ENCODE results near the gene UTP11.

Gene UTP11

DNA sequence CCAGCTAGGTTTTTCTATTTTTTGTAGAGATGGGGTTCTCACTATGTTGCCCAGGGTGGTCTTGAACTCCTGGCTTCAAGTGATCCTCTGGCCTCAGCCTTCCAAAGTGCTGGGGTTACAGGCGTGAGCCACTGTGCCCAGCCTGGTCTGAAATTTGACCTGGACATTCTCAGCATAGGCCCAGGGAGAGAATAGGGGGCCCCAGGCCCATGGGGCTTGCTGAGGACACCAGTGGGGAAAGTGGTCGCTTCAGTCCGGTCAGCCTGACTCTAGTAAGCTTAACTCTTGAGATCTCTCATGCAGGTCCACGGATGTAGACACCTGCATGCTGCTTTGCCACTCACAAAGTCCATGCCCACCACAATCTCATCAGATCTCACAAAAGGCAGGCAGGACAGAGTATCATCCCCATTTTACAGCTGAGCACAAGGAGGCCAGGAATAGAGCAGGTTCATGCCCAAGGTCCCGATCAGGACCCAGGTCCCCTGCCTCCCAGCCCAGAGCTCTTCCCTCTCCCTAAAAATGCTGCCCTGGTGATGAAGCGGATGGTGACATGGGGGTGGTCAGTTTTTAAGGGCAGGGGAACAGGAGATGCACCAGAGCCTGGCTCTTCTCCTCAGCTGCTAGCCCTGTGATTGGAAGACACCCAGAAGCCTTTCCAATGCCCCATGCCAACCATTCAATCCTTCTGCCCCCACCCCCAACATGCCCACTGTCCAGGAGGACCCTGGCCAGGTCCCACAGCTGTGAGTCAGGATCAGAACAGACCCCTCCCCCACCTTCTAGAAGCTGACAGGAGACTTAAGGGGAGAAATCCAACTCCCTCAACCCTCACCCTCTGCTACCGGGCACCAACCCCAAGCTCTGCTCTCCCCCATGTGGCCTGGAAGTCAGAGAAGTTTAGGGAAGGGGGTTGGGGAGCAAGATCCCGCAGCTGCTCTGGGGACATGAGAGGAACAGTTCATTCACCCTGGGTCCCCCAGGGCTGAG lies 9.0 kb upstream of the UTP11 start:
- no peak for DNase-seq

DNA sequence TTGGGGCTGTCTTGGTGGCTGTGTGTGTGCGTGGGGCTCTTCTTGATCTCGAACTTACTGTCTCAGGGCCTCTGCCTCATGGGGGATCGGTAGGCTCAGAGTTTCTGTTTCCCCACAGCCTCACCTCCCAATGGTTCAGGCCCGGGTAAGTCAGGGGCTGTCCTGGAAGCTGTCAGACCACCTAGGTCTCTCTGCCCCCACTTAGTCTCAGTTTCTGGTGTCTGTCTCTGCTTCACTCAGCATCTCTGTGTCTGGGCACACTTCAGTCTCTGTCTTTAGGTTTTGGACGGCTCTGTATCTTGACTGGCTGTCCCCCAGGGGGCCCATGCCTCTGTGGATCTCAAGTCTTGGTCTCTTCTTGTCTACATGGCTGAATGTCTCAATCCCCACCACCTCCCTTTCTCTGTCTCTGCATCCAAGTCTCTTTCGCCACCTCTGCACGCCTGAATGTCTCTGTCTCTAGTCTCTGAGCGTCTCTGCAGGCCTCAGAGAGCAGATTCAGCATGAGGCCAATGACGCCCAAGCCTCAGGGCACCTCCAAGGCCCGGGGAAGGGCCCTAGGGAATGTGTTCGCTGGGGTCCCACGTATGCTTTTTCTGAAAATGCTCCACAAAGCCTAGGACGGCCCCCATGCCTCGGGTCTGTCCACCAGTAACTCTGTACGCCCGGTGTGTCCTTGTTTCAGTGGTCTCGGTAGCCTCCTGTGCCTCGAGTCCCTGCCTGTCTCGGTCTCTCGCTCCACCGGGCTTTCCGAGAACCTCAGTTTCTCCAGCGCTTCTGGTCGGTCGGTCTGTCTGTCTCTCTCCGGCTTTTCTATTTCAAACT lies 8.0 kb upstream of the UTP11 start:
- no peak for DNase-seq

DNA sequence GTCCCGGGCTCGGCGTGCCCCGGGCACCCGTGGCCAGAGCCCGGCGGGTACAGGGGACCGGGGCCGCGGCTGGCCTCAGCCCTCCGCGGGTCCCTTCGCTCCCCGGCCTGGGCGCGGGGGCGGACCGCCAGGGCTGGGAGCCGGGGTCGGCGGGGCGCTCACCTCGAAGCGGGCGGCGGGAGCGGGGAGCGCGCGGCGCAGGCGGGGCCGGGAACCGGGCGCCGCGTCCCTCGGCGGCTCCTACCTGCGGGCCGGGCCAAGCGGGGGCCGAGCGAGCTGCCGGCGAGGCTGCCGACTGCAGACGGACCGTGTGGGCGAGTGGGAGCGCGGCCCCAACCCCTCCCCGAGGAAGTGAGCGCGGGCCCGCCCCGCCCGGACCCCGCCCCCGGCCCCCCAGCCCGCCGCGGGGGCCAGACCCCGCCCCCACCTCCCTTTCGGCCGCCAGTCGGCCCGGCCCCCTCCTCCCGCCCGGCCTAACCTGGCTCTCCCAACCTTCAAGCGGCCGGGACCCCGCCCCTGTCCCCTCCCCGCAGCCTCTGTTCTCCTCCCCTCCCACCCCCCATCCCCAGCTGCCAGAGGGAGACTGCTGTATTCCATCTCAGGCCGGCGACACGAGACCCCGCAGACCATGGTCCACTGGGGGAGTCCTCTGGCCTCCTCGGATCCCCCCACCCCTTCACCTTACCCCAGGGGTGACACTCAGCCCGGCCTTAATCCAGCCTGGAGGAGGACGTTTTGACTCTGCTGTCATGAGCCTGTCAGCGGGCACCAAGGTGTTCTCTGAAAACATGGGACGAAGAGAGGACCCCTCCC lies 7.1 kb upstream of the UTP11 start, which contains the start of gene FHL3:
FHL3 (minus strand) TSS at position 320 of the 813 bp plus-strand sequence. CDS start 6,102 bp downstream, outside the sequence.
- DNase-seq: no peak

DNA sequence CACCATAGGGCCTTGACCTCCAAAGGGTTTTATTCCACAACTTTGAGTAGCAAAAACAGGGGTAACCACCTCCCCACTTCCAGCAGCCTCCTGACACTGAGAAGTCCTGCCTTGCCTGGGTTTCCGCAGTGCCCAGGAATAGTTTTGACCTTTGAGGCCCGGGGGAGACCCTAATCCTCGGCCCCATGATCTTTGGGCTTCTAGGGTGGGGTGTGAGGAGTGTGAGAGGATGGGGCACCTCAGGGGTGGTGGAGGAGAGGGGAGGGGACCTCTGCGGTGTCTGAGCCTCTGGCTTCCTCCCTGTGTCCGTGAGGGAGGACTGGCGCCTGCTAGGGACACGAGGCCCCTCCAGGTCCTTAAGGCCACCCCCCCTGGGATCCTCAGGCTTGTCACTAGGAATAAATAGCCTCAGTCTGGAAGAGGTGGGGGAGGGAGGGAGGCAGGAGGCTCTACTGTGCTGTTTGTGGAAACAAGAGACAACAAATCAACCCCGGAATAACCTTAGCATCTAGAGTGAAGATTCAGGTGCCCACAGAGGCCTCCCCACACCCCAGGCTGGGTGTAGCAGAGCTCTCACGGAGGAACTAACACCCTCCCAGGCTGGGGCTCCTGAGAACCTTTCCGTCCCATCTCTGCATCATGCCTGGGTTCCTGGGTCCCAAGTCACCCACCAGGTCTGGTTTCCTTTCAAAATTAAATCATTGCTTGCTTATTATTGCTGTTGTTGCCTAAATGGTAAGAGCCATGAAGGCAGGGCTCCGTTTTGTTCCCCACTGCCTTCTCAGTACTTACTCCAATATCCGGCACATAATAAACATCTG lies 6.3 kb upstream of the UTP11 start:
- DNase-seq: no peak

DNA sequence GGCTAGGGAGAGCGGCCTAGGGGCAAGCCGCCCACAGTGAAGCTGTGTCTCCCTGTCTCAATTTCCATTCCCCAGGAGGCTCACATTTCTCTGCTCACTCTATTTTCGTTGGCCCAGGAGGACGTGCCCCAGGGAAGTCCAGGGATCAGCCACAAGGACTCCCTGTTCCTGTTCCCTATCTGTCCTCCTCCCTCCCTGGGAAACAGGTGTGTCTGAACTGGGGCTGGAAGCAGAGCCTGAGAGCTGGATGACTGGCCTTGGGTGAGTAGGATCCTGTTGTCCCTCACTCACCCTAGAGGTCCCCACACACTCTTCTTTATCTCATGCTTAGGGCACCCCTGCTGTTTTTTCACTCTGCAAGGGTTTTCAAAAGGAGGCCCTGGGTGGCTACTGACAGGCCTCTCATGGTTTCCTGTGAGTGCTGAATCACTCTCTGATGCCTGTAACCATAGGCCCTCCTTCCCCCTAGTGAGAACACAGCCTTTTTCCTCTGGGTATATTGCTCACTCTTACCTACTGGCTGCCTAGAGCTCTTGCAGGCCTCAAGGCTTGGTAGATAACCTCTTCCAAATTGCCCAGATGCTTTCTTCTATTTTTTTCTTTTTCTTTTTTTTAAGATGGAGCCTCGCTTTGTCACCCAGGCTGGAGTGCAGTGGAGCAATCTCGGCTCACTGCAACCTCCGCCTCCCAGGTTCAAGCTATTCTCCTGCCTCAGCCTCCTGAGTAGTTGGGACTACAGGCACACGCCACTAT lies 3.3 kb upstream of the UTP11 start:
- DNase-seq: no peak

DNA sequence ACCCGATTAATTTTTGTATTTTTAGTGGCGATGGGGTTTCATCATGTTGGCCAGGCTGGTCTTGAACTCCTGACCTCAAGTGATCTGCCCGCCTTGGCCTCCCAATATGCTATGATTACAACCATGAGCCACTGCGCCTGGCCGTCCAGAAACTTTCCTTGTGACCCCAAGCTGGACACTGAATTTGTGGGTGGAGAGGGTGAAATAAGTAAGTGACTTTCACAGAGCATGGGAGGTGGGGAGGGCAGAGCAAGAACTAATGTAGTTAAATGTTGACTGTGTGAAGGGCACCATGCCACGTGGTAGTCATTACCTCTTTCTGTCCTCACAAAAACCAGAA lies 2.7 kb upstream of the UTP11 start:
- DNase-seq: no peak

DNA sequence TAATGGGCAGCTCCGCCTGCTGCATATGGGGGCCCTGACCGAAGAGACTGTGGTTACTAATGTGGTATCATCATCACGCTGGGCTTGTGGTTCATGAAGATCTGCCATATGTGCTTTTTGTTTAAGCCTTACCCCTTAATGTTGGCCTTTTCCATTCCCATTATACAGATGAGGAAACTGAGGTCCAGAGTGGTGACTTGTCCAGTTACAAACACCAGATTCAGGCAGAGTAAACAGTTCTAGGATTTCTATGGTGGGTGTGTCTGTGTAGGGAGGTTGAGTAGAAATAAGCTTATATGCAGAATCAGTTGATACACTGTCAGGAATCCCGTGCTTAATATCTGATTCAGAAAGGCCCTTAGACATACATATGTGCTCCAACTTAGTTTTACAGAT lies 691 bp downstream of the UTP11 start:
- DNase-seq: no peak

DNA sequence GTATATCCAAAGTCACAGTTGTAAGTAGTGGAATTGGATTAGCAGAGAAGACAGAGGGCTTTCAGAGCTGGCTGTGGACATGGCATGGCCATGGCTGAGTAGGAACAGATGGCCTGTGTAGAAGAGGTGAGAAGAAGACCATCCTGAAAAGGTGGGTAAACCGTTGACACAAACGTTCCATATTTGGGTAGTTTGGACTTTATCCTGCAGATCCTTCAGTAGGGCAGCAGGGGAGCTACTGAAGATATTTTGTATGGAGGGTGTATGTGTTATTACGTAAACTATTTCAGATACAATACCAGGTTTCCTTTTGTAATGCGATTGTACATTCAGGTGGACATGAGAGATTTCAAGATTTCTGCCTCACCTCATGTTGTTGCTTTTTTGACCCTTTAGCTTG lies 1.6 kb downstream of the UTP11 start:
- DNase-seq: no peak

DNA sequence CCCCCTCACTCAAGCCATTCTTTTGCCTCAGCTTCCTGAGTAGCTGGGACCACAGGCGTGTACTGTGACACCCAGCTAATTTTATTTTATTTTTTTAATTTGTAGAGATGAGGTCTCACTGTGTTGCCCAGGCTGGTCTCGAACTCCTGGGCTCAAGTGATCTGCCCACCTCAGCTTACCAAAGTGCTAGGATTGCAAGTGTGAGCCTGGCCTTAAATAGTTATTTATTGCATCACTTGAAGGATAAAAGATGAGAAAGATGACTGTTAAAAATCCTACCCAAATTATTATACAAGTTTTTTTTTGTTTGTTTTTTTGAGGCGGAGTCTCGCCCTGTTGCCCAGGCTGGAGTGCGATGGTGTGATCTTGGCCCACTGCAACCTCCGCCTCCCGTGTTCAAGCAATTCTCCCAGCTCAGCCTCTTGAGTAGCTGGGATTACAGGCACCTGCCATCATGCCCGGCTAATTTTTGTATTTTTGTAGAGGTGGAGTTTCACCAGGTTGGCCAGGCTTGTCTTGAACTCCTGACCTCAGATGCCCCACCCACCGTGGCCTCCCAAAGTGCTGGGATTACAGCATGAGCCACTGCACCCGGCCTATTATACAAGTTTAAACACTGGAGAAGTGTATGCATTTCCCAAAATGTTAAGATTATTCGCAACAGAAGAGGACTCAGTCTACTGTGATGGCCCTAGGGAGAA lies 2.3 kb downstream of the UTP11 start:
- no peak for DNase-seq

DNA sequence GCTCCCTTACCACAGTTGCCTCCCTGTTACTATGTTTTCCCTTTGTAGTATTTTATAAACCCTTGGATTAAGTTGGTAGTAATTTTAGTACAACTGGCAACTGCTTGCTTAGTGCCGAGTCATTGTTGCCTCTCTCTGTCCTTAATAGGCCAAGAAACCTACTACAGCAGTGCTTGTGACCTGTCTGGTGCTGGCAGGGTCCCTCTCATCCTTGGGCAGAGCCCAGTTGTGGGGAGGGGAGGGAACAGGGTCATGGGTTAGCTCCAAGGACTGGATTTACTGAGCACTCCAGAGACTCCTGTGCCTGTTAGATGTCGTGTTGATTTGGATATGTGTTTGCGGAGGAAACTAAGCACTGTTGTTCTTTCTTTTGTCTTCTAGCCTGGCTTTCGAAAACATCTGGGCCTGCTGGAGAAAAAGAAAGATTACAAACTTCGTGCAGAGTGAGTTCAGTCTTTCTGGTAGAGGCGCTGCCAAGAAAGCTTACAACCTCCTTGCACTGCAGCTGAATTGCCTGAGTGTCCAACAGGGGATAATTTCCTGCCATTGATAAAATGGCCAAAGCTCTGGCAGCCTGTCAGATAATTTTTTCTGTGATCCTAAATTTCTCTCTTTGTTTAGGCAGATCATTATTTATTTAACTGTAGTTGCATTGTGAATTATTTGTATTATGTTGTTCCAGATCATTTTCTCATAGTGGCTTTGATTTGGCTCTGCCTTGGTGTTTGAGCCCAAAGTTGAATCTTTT lies 3.6 kb downstream of the UTP11 start:
- DNase-seq: no peak

DNA sequence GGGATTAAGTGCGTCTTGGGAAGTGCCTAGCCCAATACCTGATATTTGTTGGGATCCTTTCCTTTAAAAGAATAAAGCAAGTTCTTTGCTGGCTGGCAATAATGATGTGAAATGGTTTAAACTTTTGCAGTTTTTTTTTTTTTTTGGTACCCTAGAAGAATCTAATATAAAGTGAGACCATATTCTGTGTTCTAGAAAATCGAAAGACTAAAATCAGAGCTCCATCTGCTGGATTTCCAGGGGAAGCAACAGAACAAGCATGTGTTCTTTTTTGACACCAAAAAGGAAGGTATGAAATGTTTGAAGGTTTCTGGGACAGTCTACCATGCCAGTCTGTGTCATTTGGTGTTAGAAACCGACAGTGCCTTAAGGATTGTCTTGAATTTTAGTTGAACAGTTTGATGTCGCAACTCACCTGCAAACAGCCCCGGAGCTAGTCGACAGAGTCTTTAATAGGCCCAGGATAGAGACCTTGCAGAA lies 6.4 kb downstream of the UTP11 start:
- no peak for DNase-seq

DNA sequence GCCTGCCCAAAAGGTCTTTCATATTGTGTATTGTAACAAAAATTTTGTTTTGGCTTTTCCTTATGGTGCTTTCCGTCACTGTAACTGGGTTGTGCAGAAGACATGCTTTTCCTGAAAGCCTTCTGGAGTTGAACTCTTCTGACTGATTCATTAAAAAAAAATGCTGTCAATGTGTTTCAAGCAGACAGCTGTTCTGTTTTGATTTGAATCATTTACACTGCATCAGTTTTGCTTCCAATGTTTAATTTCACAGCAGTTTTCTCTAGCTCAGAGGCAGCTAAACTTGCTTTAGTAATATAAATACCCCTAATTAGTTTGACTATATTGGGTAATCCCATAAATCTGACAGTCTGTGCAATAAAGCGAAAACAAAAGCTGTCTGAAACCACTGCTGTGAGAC lies 7.9 kb downstream of the UTP11 start:
- no peak for DNase-seq

DNA sequence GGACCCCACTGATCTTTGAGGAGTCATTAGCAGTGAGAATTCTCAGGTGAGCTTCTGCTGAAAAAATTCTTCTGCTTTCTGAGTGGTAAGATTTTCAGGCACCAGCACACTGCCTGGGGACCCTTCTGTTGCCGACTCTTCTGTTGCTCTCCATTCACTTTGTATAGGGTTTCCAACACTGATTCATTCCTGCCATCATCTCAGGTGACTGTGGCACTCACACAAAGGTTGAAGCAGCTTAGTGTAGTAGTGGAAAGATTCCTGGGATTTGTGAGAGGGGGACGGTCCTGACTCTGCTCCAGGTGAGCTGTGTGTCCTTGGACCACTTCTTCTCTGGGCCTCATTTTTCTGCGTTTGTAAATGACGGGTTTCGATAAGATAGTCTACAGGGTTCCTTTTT lies 9.4 kb downstream of the UTP11 start:
- DNase-seq: no peak

DNA sequence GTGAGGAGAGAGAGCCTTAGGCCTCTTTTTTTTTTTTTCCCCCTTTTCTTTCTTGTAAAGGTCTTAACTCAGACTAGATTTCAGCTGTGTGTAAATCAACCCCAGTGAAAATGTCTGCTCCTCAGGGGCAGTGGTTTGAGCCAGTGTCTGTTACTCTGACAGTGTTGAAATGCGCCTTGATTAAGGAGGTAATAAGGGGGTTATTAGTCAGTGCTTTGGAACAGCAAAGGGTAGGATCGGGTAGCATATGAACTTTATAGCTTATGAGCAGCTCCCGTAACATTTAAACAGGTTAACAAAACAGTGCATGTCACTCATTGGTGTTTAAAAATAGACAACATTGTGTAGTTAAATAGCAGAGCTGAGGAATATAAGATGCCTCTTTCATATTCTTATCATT lies 10.3 kb downstream of the UTP11 start:
- DNase-seq: no peak

DNA sequence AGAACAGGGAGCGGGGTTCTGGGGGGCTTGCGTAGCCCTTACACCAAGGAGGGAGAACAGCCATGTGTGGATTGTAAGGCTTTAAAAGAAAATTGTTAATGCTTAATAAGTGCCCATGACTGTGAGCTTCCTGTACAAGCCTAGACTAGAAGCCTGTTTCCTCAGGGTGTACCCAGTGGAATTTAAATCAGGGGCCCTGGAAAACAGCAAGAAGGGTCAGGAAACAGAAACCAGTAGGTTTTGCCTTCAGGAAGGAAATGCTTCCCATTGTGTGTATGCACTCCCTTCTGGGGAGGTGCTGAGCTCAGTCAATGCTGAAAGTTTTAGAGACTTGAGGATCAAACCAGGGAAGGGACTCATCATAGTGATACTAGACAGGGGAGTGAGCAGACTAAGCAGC lies 12.7 kb downstream of the UTP11 start:
- DNase-seq: no peak

DNA sequence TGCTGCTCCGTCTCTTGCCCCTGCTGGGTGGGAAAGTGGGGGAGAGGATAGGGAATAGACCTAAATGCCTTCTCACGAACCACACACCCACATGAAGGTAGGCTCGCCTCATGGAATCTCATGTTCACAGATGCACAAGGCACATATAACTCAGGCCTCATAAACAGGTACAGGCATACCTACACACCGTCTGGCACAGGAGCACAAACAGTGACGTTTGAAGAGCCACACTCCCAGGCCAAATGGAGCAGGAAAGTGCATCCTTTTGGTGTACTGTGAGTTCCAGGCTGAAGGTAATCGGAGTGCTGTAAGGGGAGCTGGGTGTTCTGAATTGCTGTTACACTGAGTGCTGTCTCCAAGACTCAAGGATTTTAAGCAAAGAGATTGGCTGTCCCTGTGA lies 13.1 kb downstream of the UTP11 start:
- no peak for DNase-seq

DNA sequence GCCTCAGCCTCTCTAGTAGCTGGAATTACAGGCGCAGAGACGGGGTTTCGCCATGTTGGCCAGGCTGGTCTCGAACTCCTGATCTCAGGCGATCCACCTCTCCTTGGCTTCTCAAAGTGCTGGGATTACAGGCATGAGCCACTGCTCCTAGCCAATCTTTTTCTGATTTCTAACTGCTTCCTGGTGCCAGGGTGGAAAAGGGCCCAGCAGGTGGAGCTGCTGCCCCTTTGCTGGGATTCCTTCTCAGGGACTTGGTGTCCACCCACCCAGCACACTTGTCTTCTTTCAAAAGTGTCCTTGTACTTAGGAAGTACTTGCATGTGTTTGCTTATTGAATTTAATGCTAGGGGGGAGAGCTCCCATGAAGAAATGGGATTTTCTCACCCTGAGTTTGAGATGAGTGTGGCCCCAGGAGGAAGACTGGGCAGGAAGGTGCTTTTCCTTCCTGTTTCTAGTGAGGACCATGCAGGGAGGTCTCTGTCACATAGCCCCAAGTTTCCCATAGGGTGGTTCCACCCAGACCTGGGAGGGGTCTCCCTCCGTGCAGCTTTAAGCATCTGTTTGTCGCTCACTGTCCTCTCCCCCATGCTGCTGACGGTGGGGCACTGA lies 14.2 kb downstream of the UTP11 start:
- DNase-seq: no peak

DNA sequence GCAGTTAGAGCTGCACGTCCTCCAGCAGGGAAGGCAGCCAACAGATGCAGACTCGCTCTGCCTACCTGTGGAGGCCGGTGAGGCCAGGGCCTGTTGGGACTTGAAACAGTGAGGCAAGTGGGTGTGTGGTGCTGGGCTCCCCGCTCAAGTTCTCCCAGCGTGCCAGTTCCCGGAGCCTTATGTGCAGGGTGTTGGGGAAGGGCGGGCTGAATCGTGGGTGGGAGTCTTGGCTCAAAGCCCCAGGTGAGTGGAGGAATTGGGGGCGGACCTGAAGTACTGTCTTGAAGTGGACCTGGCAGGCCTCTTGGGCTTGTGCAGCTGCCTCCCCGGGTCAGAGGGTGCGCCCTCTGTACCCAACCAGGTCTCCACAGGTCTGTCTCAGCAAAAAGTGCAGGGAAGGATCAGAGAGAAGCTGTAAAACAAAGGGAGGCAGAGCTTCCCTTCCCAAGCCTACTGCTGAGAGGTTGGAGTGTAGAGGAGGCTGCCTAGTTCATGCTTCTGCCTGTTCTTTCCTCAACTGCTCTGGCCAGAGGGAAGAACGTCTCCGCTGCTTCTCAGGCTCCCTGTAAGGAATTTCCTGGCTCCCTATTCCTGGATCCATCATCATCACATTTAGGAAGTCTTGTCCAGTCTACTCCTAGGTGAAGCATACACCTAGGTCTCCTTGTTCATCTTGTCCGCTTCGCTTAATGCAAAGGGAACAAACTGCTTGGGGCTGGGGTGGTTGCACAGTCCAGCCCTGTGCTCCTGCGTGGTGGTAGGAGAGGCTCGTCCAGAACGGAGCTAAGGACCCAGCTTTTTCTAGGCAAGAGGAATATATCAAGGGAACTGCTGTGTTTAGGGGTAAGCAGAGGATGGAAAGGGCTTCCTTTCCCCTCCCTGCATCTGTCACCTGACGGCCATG lies 14.9 kb downstream of the UTP11 start:
- DNase-seq: no peak

Data from NCI-H187 treated with DMSO at 0.1 percent for 48 hours (cell line).